Measurements from ENCODE around the gene ATF3.

GRCh38 chr1:212611000-212611948 is 2.7 kb downstream of the ATF3 start:
- TF ChIP-seq, protein P1, sequence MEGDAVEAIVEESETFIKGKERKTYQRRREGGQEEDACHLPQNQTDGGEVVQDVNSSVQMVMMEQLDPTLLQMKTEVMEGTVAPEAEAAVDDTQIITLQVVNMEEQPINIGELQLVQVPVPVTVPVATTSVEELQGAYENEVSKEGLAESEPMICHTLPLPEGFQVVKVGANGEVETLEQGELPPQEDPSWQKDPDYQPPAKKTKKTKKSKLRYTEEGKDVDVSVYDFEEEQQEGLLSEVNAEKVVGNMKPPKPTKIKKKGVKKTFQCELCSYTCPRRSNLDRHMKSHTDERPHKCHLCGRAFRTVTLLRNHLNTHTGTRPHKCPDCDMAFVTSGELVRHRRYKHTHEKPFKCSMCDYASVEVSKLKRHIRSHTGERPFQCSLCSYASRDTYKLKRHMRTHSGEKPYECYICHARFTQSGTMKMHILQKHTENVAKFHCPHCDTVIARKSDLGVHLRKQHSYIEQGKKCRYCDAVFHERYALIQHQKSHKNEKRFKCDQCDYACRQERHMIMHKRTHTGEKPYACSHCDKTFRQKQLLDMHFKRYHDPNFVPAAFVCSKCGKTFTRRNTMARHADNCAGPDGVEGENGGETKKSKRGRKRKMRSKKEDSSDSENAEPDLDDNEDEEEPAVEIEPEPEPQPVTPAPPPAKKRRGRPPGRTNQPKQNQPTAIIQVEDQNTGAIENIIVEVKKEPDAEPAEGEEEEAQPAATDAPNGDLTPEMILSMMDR (conservative IDR thresholded peaks at IDR 0.05 in 1 of 2, IDR thresholded peaks at IDR 0.05 in 1 of 2; ENCODE audit: extremely low read depth in 1 of 2, insufficient read depth in 1 of 2, low read depth in 1 of 2, low read length in 2 of 2), result no peak
- no peak for TF ChIP-seq EZH2 (IDR thresholded peaks at IDR 0.05; ENCODE audit: borderline replicate concordance, low read length)
